IMR-90 (cell line): Measurements from ENCODE around the gene NEUROD2. TPM values are rescaled to one million over a fixed set of nuclear protein-coding genes. Genes with fewer than 3 reads are reported as not detected.

ENCODE experiments used
- ATAC-seq: fragments of 200-7000 bp; cut with Tn5 transposase; 2 replicates; pipeline ENCODE4 v1.9.1; 2020; ENCODE audit warnings: low read depth, mild to moderate bottlenecking, moderate library complexity
- BruUV-seq: library from RNA; stranded (reverse); fragments of 400-500 nt; replicated peaks from 2 replicates; lab custom pipeline; 2021; lab: Mats Ljungman, UMichigan
- CTCF ChIA-PET: fragments of 300-600 bp; formaldehyde crosslinking; extraction: SDS; loops from one replicate; lab custom pipeline; 2021; ENCODE audit warnings: antibody characterized with exemption; lab: Yijun Ruan, JAX
- POLR2A ChIA-PET: fragments of 300-600 bp; sonication (Branson Sonifier 250); formaldehyde crosslinking; loops from one replicate; lab custom pipeline; 2022; ENCODE audit warnings: antibody characterized with exemption; ENCODE audit not compliant: unreplicated experiment; lab: Charles Lee
- DNase-seq: peaks from one replicate; pipeline ENCODE4 v3.0.0; 2013
- H2AFZ ChIP-seq: replicated peaks from 2 replicates; pipeline ENCODE3; 2013; ENCODE audit warnings: low read length, mild to moderate bottlenecking; ENCODE audit not compliant: poor library complexity
- H2AK5ac ChIP-seq: 2 replicates; pipeline ENCODE4 v1.6.1; 2013; ENCODE audit warnings: low read depth, low read length, inconsistent platforms
- H2AK9ac ChIP-seq: replicated peaks from 2 replicates; pipeline ENCODE3; 2013; ENCODE audit warnings: mild to moderate bottlenecking, low read depth, low read length, moderate library complexity; ENCODE audit not compliant: poor library complexity
- H2BK120ac ChIP-seq: 2 replicates; pipeline ENCODE4 v1.6.1; 2013; ENCODE audit warnings: low read depth, low read length, inconsistent platforms
- H2BK15ac ChIP-seq: 3 replicates; pipeline ENCODE4 v1.6.1; 2013; ENCODE audit warnings: low read depth, low read length, inconsistent platforms
- H2BK20ac ChIP-seq: 2 replicates; pipeline ENCODE4 v1.6.1; 2013; ENCODE audit warnings: low read depth, mild to moderate bottlenecking, inconsistent platforms, low read length, moderate library complexity
- H2BK5ac ChIP-seq: 2 replicates; pipeline ENCODE4 v1.6.1; 2013; ENCODE audit warnings: mild to moderate bottlenecking, low read depth, low read length, inconsistent platforms; ENCODE audit not compliant: poor library complexity, severe bottlenecking
- H3K14ac ChIP-seq: replicated peaks from 2 replicates; pipeline ENCODE4 v1.6.1; 2013; ENCODE audit warnings: low read depth, low read length, inconsistent platforms
- H3K18ac ChIP-seq: 2 replicates; pipeline ENCODE4 v1.6.1; 2013; ENCODE audit warnings: low read depth, low read length, control low read depth
- H3K23ac ChIP-seq: 2 replicates; pipeline ENCODE4 v1.6.1; 2013; ENCODE audit warnings: low read depth, low read length, inconsistent platforms
- H3K27ac ChIP-seq: 2 replicates; pipeline ENCODE4 v1.5.1; 2013; ENCODE audit warnings: mild to moderate bottlenecking, control low read depth, low read length; ENCODE audit not compliant: insufficient read depth
- H3K27me3 ChIP-seq: 2 replicates; pipeline ENCODE4 v1.6.1; 2013; ENCODE audit warnings: low read length; ENCODE audit not compliant: control insufficient read depth, insufficient read depth
- H3K36me3 ChIP-seq: 2 replicates; pipeline ENCODE4 v1.6.1; 2013; ENCODE audit warnings: low read length, mixed read lengths; ENCODE audit not compliant: control insufficient read depth, insufficient read depth
- H3K4ac ChIP-seq: 2 replicates; pipeline ENCODE4 v1.6.1; 2013; ENCODE audit warnings: low read depth, low read length, inconsistent platforms
- H3K4me1 ChIP-seq: 2 replicates; pipeline ENCODE4 v1.6.1; 2013; ENCODE audit warnings: low read length, mixed read lengths; ENCODE audit not compliant: control insufficient read depth, insufficient read depth
- H3K4me2 ChIP-seq: 2 replicates; pipeline ENCODE4 v1.6.1; 2013; ENCODE audit warnings: low read depth, mild to moderate bottlenecking, control low read depth, low read length, moderate library complexity
- H3K4me3 ChIP-seq: 2 replicates; pipeline ENCODE4 v1.5.1; 2013; ENCODE audit warnings: low read depth, mild to moderate bottlenecking, control low read depth, low read length, moderate library complexity; ENCODE audit not compliant: insufficient read depth
- H3K56ac ChIP-seq: 2 replicates; pipeline ENCODE4 v1.6.1; 2013; ENCODE audit warnings: low read length, inconsistent platforms; ENCODE audit not compliant: insufficient read depth; ENCODE audit errors: extremely low read depth
- H3K79me1 ChIP-seq, 2 experiments: 2 replicates each; pipeline ENCODE4 v1.6.1; 2013; ENCODE audit warnings: low read length in 2 of 2, inconsistent platforms in 1 of 2, low read depth in 1 of 2
- H3K9ac ChIP-seq: 2 replicates; pipeline ENCODE4 v1.6.1; 2013; ENCODE audit warnings: low read depth, low read length, control low read depth
- H3K9me1 ChIP-seq: 2 replicates; pipeline ENCODE4 v1.6.1; 2013; ENCODE audit warnings: low read length, inconsistent platforms; ENCODE audit not compliant: insufficient read depth
- H3K9me3 ChIP-seq: 2 replicates; pipeline ENCODE4 v1.6.1; 2013; ENCODE audit warnings: low read length; ENCODE audit not compliant: control insufficient read depth, insufficient read depth
- H4K20me1 ChIP-seq: 2 replicates; pipeline ENCODE4 v1.6.1; 2013; ENCODE audit warnings: low read length, inconsistent platforms; ENCODE audit not compliant: insufficient read depth
- H4K5ac ChIP-seq: 2 replicates; pipeline ENCODE4 v1.6.1; 2013; ENCODE audit warnings: mild to moderate bottlenecking, low read depth, low read length, control low read depth
- H4K8ac ChIP-seq, 2 experiments: 2 replicates each; pipeline ENCODE4 v1.6.1; 2013; ENCODE audit warnings: low read depth in 2 of 2, low read length in 2 of 2, control low read depth in 1 of 2, inconsistent platforms in 1 of 2
- H4K91ac ChIP-seq: 2 replicates; pipeline ENCODE4 v1.6.1; 2013; ENCODE audit warnings: low read depth, low read length, inconsistent platforms; ENCODE audit not compliant: insufficient read depth
- NFE2L2 ChIP-seq: fragments of 150-350 bp; IDR thresholded peaks from 2 replicates; pipeline ENCODE4 v1.6.1; 2016; ENCODE audit warnings: low read depth, mild to moderate bottlenecking, low read length
- RAD21 ChIP-seq: IDR thresholded peaks from 2 replicates; pipeline ENCODE4 v1.6.1; 2012; ENCODE audit warnings: low read length, improper control_type of control experiment
- RFX5 ChIP-seq: IDR thresholded peaks from 2 replicates; pipeline ENCODE4 v1.8.0; 2012; ENCODE audit warnings: low read depth, mild to moderate bottlenecking, low read length, moderate library complexity
- WGBS, 2 experiments: methylation state at CpG; one replicate each; pipeline versions ENCODE4 v1.1.5 to v1.1.7; 2013; ENCODE audit warnings: missing lambda C conversion rate in 2 of 2; ENCODE audit not compliant: insufficient read length in 1 of 2; ENCODE audit errors: extremely low coverage in 2 of 2; 5-methylcytosine and 5-hydroxymethylcytosine counted together
- dilution Hi-C: fragments of 300-500 bp; cut with HindIII; formaldehyde crosslinking; loops from one replicate; pipeline ENCODE4 v1.14.3; 2018; ENCODE audit warnings: low sequenced_read_pairs; ENCODE audit not compliant: unreplicated experiment
- in situ Hi-C: fragments of 300-500 bp; cut with MboI; formaldehyde crosslinking; loops from 3 replicates; pipeline ENCODE4 v1.14.3; 2019; ENCODE audit warnings: low sequenced_read_pairs, inconsistent platforms, mixed read lengths
- intact Hi-C: fragments of 100-400 bp; cut with micrococcal nuclease; formaldehyde crosslinking; loops from 2 replicates; pipeline ENCODE4 v1.10.0; 2022
- polyA plus RNA-seq, 3 experiments: library from polyadenylated mRNA; depleted of rRNA; stranded (reverse); fragments of >200 nt; gene quantifications; 2 replicates each; pipeline ENCODE4 v1.2.3, GENCODE V29; 2012; ENCODE audit warnings: low replicate concordance in 1 of 3
- total RNA-seq: library from RNA; depleted of rRNA; stranded (reverse); fragments of >200 nt; gene quantifications from 2 replicates; pipeline ENCODE4 v1.2.3, GENCODE V29; 2012

The NEUROD2 gene
- total and polyA plus RNA-seq, 2 of the 4 experiments (the other 2 are of a cell fraction), result not detected

GRCh38 chr17:39599004-39599664, 8.6 kb downstream of the NEUROD2 start:
- Histone ChIP-seq H2BK120ac (no peak overlapping the region), H3K4me3 (no peak overlapping the region), H3K9ac (no peak overlapping the region), H3K9me3 (peaks cover 5% of the 10 kb centered on the region; the same call in 1 of the 2 replicates), H3K56ac (no peak overlapping the region), H2BK5ac (no peak overlapping the region), H3K4ac (no peak overlapping the region), H3K23ac (no peak overlapping the region), H4K91ac (no peak overlapping the region), H3K14ac (no peak overlapping the region), H3K4me2 (no peak overlapping the region), H3K79me1 (no peaks in the 10 kb centered on the region), H4K5ac (no peak overlapping the region), H3K18ac (no peak overlapping the region), H2BK20ac (no peak overlapping the region), H3K9me1 (no peaks in the 10 kb centered on the region), H3K27me3 (peaks cover 96% of the 10 kb centered on the region), H3K4me1 (no peaks in the 10 kb centered on the region), H4K8ac (no peak overlapping the region), H4K20me1 (peaks cover 14% of the 10 kb centered on the region; the same call in 1 of the 2 replicates), H2AK5ac (no peak overlapping the region), H2BK15ac (no peak overlapping the region), H2AK9ac (no peak overlapping the region), H2AFZ (no peak overlapping the region), H3K36me3 (no peaks in the 10 kb centered on the region), H3K27ac (no peak overlapping the region)
- DNase-seq (no peak), ATAC-seq (no peak)
- intact Hi-C loops, result no loop called here
- in situ Hi-C loops, result no loop called here
- POLR2A ChIA-PET, result no interaction called here
- dilution Hi-C loops, result no loop called here
- 0% methylated on average over 4 of the region's 36 CpGs; no CpG with 5 or more reads in 1 of the 2 experiments for WGBS, 2 experiments
- BruUV-seq, result no TSS peak
- no peak for TF ChIP-seq RAD21
- no peak for TF ChIP-seq NFE2L2
- TF ChIP-seq RFX5, result no peak
- CTCF ChIA-PET, result no interaction called here
